ENCODE measurements around the gene DPP4. TPM values are rescaled to one million over a fixed set of nuclear protein-coding genes. Genes with fewer than 3 reads are reported as not detected.

Gene DPP4
- total RNA-seq, 4 donors from 2014 or later = 1.6 to 6.7 (median 3.2) TPM

DNA sequence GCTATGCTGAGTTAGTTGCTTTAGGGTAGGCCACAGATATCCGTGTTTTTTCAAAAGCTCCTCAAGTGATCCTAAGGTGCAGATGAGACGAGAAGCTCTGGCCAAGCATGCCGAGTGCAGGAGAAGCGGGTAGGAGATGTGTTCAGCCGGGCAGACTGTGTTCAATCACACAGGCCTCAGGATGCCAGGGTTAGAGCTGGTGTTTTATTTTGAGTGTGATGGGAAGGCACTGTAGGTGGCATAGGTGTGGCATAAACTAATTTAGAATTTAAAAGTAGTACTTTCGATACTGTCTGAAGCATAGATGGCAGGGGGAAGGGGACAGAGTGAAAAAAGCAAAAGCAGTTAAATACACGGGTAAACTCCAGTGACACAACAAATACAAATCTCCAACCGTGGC lies 30.9 kb downstream of the DPP4 start:
- Histone ChIP-seq H3K27ac (no peak overlapping the region), H3K36me3 (no peaks in the 10 kb centered on the region), H3K4me1 (no peaks in the 10 kb centered on the region), H3K9me3 (no peaks in the 10 kb centered on the region), H3K4me3 (no peak overlapping the region), H3K27me3 (no peaks in the 10 kb centered on the region)
- no peak for ATAC-seq
- 96 to 98% methylated on average over 7 to 8 of the region's 8 CpGs for WGBS, 2 donors (ENCODE audit: low coverage in 1 of 2)
- TF ChIP-seq, protein P1, sequence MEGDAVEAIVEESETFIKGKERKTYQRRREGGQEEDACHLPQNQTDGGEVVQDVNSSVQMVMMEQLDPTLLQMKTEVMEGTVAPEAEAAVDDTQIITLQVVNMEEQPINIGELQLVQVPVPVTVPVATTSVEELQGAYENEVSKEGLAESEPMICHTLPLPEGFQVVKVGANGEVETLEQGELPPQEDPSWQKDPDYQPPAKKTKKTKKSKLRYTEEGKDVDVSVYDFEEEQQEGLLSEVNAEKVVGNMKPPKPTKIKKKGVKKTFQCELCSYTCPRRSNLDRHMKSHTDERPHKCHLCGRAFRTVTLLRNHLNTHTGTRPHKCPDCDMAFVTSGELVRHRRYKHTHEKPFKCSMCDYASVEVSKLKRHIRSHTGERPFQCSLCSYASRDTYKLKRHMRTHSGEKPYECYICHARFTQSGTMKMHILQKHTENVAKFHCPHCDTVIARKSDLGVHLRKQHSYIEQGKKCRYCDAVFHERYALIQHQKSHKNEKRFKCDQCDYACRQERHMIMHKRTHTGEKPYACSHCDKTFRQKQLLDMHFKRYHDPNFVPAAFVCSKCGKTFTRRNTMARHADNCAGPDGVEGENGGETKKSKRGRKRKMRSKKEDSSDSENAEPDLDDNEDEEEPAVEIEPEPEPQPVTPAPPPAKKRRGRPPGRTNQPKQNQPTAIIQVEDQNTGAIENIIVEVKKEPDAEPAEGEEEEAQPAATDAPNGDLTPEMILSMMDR (IDR thresholded peaks at IDR 0.05) = no peak
- no peak for TF ChIP-seq POLR2AphosphoS5 (IDR thresholded peaks at IDR 0.05)
- no peak for TF ChIP-seq POLR2A (IDR thresholded peaks at IDR 0.05)
- no peak for TF ChIP-seq EP300 (IDR thresholded peaks at IDR 0.05)

DNA sequence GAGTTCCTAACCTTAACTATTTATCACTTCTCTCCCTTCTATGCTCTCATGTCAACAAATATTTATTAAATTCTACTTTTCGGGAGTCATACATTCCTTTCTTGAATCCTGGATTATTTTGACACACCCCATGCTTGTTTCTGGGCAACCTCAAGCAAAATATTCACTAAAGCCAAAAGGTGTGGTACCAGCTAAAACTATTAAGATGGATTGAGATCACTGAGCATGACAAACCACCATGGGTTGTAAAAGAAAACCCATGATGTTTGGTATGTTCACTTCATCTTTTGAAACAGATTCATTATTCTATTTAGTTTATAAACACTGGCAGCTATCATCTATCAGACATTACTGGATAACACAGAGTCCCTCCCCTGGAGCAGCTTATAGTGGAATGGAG lies 32.5 kb downstream of the DPP4 start:
- Histone ChIP-seq H3K4me3 (no peak overlapping the region), H3K36me3 (no peaks in the 10 kb centered on the region), H3K4me1 (no peaks in the 10 kb centered on the region), H3K9me3 (no peaks in the 10 kb centered on the region), H3K27me3 (no peaks in the 10 kb centered on the region), H3K27ac (no peak overlapping the region)
- 36 to 71% methylated on average over 1 of the region's 1 CpG for WGBS, 2 donors (ENCODE audit: low coverage in 1 of 2)
- no peak for TF ChIP-seq EP300 (IDR thresholded peaks at IDR 0.05)
- TF ChIP-seq POLR2A (IDR thresholded peaks at IDR 0.05) = no peak
- TF ChIP-seq POLR2AphosphoS5 (IDR thresholded peaks at IDR 0.05) = no peak
- TF ChIP-seq, protein P1 (IDR thresholded peaks at IDR 0.05) = no peak
- no peak for ATAC-seq

DNA sequence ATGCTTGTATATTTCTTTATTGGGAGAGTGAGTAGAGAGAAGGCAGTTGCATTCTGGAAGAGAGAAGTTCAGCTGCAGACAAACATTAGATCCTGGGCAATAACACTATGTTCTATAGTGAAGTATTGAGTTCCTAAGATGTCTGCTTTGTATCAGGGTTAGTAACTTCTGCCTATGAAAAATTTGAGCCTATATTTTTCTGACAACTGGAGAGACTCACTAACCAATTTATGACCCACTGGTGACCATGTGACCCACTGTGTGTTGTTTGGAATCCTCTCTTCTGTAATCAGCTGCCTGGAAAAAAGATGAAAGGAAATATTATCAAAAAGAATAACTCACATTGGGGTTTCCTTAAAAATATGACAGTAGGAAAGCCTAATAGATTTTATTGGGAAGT lies 35.3 kb downstream of the DPP4 start:
- Histone ChIP-seq H3K9me3 (no peaks in the 10 kb centered on the region), H3K4me3 (no peak overlapping the region), H3K36me3 (no peaks in the 10 kb centered on the region), H3K27ac (no peak overlapping the region), H3K27me3 (no peaks in the 10 kb centered on the region), H3K4me1 (no peaks in the 10 kb centered on the region)
- ATAC-seq = no peak
- TF ChIP-seq POLR2A (IDR thresholded peaks at IDR 0.05) (no peak), EP300 (IDR thresholded peaks at IDR 0.05) (no peak), POLR2AphosphoS5 (IDR thresholded peaks at IDR 0.05) (no peak)
- TF ChIP-seq, protein P1 (IDR thresholded peaks at IDR 0.05) = no peak

DNA sequence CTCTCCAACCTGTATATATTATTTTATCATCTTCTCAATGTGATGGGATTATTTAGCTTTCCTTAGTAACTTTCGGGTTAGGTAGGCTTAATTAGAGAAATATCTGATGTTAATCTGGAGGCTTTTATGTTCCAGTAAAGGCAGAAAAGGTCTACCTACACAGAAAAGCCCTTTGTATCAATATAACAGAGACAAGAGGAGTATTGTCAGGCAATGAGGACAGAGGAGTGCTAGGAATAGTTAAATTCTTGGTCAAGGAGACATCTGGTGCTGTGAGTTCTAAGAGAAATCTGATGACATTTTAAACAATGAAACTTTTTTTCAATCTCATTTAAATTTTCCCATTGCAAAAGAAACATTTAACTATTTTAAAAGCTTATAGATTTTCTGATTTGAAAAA lies 36.1 kb downstream of the DPP4 start:
- TF ChIP-seq POLR2A (IDR thresholded peaks at IDR 0.05) (no peak), EP300 (IDR thresholded peaks at IDR 0.05) (no peak), POLR2AphosphoS5 (IDR thresholded peaks at IDR 0.05) (no peak)
- TF ChIP-seq, protein P1 (IDR thresholded peaks at IDR 0.05) = no peak
- Histone ChIP-seq H3K27me3 (no peaks in the 10 kb centered on the region), H3K4me3 (no peak overlapping the region), H3K36me3 (no peaks in the 10 kb centered on the region), H3K9me3 (no peaks in the 10 kb centered on the region), H3K27ac (no peak overlapping the region), H3K4me1 (no peaks in the 10 kb centered on the region)
- WGBS, 2 donors (ENCODE audit: low coverage in 1 of 2) = 43% methylated on average over 1 of the region's 1 CpG; no CpG with 5 or more reads in 1 of the 2 donors
- no peak for ATAC-seq

DNA sequence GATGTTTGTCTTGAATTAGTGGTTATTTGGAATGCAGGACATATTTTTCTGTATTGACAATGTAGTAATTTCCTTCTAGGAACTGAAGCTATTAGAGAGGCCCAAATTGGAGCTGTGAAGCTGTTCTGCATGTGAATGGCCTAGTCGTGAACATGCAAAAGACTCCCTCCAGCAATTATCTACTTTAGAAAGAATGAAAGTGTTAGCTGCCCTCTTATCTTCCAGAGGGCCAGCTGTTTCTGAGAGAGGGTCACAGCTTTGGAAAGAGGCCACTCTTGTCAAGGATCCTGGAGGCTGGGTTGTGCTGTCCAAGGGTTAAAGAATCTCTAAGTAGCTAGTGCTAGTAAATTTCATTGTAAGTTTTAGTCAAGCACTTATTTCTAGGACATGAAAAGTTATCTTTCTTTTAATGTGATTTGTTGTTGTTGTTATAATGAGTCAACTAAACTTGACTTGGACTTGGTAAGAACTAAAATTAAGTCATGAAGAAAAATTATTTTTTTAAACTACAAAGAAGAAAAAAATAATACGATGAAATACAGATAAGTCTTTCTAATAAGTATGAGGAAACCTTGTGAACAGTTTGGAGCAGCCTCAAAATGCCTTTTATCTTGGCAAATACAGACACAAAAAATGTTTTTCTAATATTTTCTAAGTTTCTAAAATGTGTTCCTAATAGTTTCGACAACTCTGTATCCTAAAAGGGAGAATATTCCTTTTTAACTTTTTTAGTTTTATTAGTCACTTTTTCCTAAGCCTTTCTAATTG lies 36.8 kb downstream of the DPP4 start:
- TF ChIP-seq EP300 (IDR thresholded peaks at IDR 0.05) = no peak
- TF ChIP-seq, protein P1 (IDR thresholded peaks at IDR 0.05) = no peak
- TF ChIP-seq POLR2A (IDR thresholded peaks at IDR 0.05) = no peak
- TF ChIP-seq POLR2AphosphoS5 (IDR thresholded peaks at IDR 0.05) = no peak
- H3K4me3 ChIP-seq = no peak overlapping the region
- H3K4me1 ChIP-seq = no peaks in the 10 kb centered on the region
- ATAC-seq = no peak
- H3K36me3 ChIP-seq = no peaks in the 10 kb centered on the region
- WGBS, 2 donors (ENCODE audit: low coverage in 1 of 2) = 47 to 48% methylated on average over 3 of the region's 3 CpGs
- no peaks in the 10 kb centered on the region for H3K9me3 ChIP-seq
- no peak overlapping the region for H3K27ac ChIP-seq
- no peaks in the 10 kb centered on the region for H3K27me3 ChIP-seq
